ENCODE measurements around the gene C1QBP.
"Not testable (repeated sequence)": the region's sequence is repeated elsewhere in the genome, so short reads cannot be mapped to it uniquely, and the experiment has no call there.

C1QBP gene, protein sequence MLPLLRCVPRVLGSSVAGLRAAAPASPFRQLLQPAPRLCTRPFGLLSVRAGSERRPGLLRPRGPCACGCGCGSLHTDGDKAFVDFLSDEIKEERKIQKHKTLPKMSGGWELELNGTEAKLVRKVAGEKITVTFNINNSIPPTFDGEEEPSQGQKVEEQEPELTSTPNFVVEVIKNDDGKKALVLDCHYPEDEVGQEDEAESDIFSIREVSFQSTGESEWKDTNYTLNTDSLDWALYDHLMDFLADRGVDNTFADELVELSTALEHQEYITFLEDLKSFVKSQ

GRCh38 chr17:5438716-5439445, at the start of gene C1QBP:
Gene C1QBP, minus strand, starts transcription at chr17:5439155. Its CDS starts 82 bp downstream, at chr17:5439073.
- peak; percentile 88 for DNase-seq (ENCODE audit: low spot score)

GRCh38 chr17:5488752-5489151, 49.8 kb upstream of the C1QBP start:
- no peak for DNase-seq (ENCODE audit: low spot score)

- peak; percentile 93 for DNase-seq (ENCODE audit: low spot score)
These were observed 47.5 kb upstream of the C1QBP start, which contains the start of gene MIS12 for GRCh38 chr17:5486206-5487124. Gene MIS12, plus strand, starts transcription at chr17:5486566. Its CDS starts 2,297 bp downstream, at chr17:5488863.

- no peak for DNase-seq (ENCODE audit: low spot score)
These were observed 46.6 kb upstream of the C1QBP start, which contains the start of gene DERL2 for GRCh38 chr17:5485270-5486205. Gene DERL2, minus strand, starts transcription at chr17:5486178. Its CDS starts 17 bp downstream, at chr17:5486161.

- no peak for DNase-seq (ENCODE audit: low spot score)
These were observed 42.5 kb upstream of the C1QBP start for GRCh38 chr17:5481451-5481850.

- no peak for DNase-seq (ENCODE audit: low spot score)
These were observed 42.0 kb upstream of the C1QBP start for GRCh38 chr17:5480962-5481361.

GRCh38 chr17:5478992-5479391, 40.0 kb upstream of the C1QBP start:
- no peak for DNase-seq (ENCODE audit: low spot score)

DNA sequence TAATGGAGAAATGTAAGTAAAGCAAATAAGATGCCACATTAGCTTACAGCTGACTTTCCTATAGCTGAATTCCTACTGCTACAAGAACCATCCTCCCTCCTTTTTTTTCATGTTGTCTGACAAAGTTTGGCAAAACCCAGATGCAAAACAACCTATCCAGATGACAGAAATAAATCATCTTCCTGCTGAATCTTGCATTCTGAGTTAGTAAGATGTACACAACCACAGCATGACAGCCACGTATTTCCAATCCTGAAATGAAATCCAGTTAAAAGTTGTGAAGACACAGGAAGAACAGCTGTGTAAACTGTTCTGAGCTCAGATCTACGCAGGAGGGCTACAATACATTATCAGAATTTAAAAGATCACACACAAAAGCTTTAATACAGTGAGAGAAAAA, 35.0 kb upstream of the C1QBP start:
- no peak for DNase-seq (ENCODE audit: low spot score)

DNA sequence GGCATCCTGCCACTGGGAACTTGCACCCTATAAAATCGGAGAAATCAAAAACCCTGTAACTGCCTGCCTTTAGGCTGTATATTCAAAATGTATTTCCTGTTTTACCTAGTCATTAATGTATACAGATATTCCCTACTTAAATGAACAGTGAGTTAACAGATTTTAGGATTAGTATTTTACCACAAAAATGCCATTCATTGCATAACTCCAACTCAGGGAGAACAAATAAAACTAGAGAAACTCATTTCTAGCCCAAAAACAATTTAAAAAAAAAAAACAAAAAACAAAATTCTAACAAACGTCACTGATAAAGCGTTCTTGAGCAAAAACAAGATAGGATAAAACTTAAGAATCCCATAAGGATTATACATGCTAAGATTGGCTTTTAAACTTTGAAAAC, 33.6 kb upstream of the C1QBP start:
- no peak for DNase-seq (ENCODE audit: low spot score)

GRCh38 chr17:5468075-5468473, 29.1 kb upstream of the C1QBP start:
- DNase-seq (ENCODE audit: low spot score): no peak

DNA sequence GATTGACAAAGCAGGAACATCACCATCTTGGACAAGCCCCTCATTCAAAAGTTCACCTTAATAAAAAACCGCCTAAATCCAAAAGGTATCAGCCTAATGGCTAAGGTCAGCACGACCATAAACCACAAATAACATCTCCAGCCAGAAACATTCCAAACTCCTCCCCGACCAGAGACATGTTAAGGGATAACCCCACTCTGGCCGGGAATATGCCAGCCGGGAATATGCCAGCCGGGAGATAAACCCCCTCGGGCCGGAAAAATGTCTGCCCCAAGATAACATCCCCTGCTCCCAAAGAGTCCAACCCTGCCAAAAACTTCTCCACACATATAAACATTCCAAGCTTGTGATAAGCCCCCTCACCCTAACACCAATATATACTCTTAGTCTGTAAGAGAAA, 28.5 kb upstream of the C1QBP start:
- DNase-seq (ENCODE audit: low spot score): no peak

DNA sequence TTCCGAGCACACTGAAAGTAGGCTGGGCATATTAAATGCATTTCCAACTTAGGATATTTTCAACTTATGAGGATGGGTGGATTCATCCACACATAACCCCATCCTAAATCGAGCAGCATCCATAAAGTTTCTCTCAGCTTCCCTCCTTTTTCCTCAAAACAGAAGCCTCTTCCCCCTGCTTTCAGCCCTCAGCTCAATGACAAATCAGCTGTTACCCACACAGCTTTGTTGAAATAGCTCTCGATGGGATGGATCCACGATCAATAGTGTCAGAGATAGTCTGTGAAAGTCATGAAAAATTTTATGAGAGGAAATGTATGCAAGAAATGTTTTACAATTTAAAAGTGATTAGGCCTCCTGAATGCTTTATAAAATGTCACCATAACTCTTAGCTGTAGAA, 27.3 kb upstream of the C1QBP start:
- no peak for DNase-seq (ENCODE audit: low spot score)

DNA sequence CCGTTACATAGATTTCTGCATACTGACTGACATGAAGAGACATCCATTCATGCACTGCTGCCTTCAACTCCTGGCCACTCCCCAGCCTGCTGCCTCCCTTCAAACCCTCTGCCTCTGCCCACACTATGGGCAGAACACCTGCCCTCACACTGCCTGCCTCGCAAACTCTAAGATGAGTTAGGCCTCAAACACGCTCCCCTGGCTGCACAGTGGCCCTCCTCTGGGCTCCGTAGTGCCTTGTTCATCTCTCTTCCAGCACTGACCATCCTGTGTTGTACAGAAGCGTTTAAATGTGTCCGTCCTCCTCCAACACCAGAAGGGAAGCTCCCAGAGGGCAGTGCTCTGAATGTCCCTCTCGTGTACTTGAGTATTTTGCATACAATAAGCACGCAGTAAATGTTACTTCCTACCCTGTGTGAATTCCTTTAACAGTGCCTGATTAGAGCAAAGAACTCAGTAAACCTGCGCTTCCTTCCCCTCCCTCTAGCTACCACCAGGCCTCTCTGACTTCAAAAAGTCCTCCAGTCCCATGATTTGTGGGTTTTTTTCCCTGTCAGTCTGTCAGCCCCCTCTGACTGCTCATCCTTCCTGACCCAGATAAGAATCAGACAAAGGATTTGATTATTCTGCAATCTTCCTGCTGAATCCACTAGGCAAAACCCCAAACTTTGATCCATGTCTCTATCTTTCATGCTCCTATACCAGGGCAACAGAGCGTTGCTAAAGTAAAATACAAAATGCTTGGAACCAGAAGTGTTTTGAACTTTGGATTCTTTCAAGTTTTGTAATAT, 26.0 kb upstream of the C1QBP start:
- no peak for DNase-seq (ENCODE audit: low spot score)

- no peak for DNase-seq (ENCODE audit: low spot score)
These were observed 7.8 kb upstream of the C1QBP start for GRCh38 chr17:5446786-5447185.

GRCh38 chr17:5444209-5444608, 5.3 kb upstream of the C1QBP start:
- DNase-seq (ENCODE audit: low spot score): no peak

- DNase-seq (ENCODE audit: low spot score): no peak
These were observed 4.8 kb upstream of the C1QBP start for GRCh38 chr17:5443728-5444127.

- no peak for DNase-seq (ENCODE audit: low spot score)
These were observed 450 bp upstream of the C1QBP start for GRCh38 chr17:5439446-5439764.

GRCh38 chr17:5437721-5438317, 1.1 kb downstream of the C1QBP start:
- DNase-seq (ENCODE audit: low spot score): no peak

- not testable (repeated sequence) for DNase-seq (ENCODE audit: low spot score)
These were observed 3.1 kb downstream of the C1QBP start for GRCh38 chr17:5435781-5436315.

GRCh38 chr17:5434984-5435383, 4.0 kb downstream of the C1QBP start:
- no peak for DNase-seq (ENCODE audit: low spot score)

Data from D341Med (cell line).